Right lobe of liver (tissue), 4 donors: Measurements from ENCODE around the gene VKORC1.
A peak's percentile ranks its signal among the peaks of the same experiment; 100 is the strongest.

ENCODE experiments used
- CTCF ChIP-seq, 4 donors: fragments of 200-600 bp in 3 of 4; fragments of 450-650 bp in 1 of 4; IDR thresholded peaks; one replicate each; pipeline versions ENCODE4 v1.5.1 to v1.8.0; 2016 to 2022; ENCODE audit warnings: antibody characterized with exemption in 4 of 4, mild to moderate bottlenecking in 2 of 4
- POLR2A ChIP-seq: fragments of 450-650 bp; IDR thresholded peaks from one replicate; pipeline ENCODE4 v1.6.1; 2017; ENCODE audit warnings: antibody characterized with exemption, mild to moderate bottlenecking
- donor health status: DM: no; HTN: no; CAD: no.
- donor health status: DM: no; HTN: no; CAD: no.
- donor health status: DM: no; HTN: yes; CAD: no.

GRCh38 chr16:31117384-31118222 is 23.0 kb upstream of the VKORC1 start, which contains the start of gene KAT8:
- no peak for TF ChIP-seq CTCF (IDR thresholded peaks at IDR 0.05)
- peak; percentile 93 for TF ChIP-seq POLR2A
